Measurements from ENCODE around the gene TPSD1.
"Not testable (repeated sequence)": the region's sequence is repeated elsewhere in the genome, so short reads cannot be mapped to it uniquely, and the experiment has no call there.

Gene TPSD1

GRCh38 chr16:1255276-1256122 lies at the start of gene TPSD1:
Gene TPSD1, plus strand, starts transcription at chr16:1256069. Its CDS starts 212 bp downstream, at chr16:1256281.
- not testable (repeated sequence) for DNase-seq

- no peak for DNase-seq
These were observed 49.5 kb upstream of the TPSD1 start for GRCh38 chr16:1206326-1206725.

GRCh38 chr16:1206786-1207185 lies 49.1 kb upstream of the TPSD1 start:
- DNase-seq = no peak

DNA sequence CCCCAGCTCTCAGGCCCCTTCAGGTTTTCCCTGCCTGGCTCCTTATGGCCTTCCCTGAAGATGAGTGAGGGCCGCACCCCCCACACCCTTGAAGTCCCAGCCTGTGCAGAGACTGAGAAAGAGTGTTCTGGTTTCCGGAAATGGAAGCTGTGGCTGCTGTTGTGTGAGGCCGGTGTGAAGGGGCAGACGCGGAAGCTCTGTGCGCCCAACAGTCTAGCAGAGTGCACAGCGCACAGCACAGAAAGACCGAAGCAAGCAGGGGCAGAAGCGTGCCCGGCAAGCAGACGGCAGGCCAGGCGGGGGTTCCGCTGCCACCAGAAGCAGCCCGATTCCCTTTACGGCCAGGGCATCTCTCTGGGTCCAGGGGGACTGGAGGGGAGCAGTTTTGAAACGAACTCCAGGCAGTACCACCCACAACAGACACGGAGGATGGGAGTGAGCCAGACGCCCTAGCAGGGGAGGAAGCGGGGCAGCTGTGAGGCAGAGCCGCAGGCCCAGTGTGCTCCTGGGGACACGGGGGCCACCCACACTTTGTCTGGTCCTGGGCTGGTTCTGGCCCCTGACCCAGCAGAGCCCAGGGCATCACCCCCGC lies 47.5 kb upstream of the TPSD1 start:
- DNase-seq = no peak

GRCh38 chr16:1209081-1209480 lies 46.8 kb upstream of the TPSD1 start:
- DNase-seq = no peak

GRCh38 chr16:1210461-1210860 lies 45.4 kb upstream of the TPSD1 start:
- no peak for DNase-seq

GRCh38 chr16:1211451-1212268 lies 44.2 kb upstream of the TPSD1 start:
- DNase-seq = no peak

GRCh38 chr16:1212616-1213194 lies 43.2 kb upstream of the TPSD1 start:
- no peak for DNase-seq

GRCh38 chr16:1213231-1213630 lies 42.6 kb upstream of the TPSD1 start:
- no peak for DNase-seq

DNA sequence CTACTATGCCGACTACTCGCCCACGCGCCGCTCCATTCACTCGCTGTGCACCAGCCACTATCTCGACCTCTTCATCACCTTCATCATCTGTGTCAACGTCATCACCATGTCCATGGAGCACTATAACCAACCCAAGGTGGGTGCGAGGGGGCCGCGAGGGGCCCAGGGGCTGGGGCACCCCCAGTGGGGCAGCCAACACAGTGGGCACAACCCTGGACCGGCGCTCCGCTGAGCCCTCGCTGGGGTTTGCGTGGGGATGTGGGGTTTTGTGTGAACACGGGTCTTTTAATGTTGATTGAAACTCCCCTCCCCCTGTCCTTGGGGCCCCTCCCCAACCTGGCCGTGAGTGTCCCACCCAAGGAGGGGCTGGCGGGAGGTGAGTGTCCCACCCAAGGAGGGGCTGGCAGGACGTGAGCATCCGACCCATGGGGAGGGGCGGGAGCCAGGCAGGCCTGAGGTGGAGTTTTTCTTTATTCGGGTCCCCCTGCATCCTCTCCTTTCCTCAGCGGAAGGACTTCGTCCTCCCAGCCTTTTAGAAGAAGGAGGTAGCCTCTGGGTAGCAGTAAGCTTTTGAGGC lies 42.0 kb upstream of the TPSD1 start:
- no peak for DNase-seq

- no peak for DNase-seq
These were observed 41.1 kb upstream of the TPSD1 start for GRCh38 chr16:1214719-1215118.

GRCh38 chr16:1215574-1216295 lies 40.1 kb upstream of the TPSD1 start:
- no peak for DNase-seq

GRCh38 chr16:1216296-1216619 lies 39.6 kb upstream of the TPSD1 start:
- no peak for DNase-seq

GRCh38 chr16:1216681-1217400 lies 39.0 kb upstream of the TPSD1 start:
- DNase-seq = no peak

DNA sequence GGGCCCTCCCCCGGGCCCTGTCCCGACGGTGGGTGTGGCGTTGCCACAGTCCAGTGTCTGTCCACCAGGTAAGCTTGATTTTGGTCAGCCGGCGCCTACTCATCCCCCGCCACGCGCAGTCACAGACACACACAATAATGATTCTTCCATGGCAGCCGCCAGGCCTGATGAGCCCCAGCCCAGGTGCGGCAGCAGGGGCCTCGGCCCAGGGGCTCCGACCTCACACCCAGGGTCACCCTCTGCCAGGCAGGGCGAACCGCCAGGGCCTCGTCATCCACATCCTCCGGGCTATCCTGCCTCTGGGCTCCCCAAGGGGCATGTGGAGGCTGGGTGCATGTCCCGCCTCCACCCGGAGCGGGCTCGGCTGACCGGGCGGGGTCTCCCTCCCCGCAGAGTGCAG lies 38.3 kb upstream of the TPSD1 start:
- DNase-seq = no peak

- DNase-seq = no peak
These were observed 37.6 kb upstream of the TPSD1 start for GRCh38 chr16:1218061-1218929.

- no peak for DNase-seq
These were observed 36.8 kb upstream of the TPSD1 start for GRCh38 chr16:1218930-1219611.

GRCh38 chr16:1220098-1220728 lies 35.7 kb upstream of the TPSD1 start:
- no peak for DNase-seq

DNA sequence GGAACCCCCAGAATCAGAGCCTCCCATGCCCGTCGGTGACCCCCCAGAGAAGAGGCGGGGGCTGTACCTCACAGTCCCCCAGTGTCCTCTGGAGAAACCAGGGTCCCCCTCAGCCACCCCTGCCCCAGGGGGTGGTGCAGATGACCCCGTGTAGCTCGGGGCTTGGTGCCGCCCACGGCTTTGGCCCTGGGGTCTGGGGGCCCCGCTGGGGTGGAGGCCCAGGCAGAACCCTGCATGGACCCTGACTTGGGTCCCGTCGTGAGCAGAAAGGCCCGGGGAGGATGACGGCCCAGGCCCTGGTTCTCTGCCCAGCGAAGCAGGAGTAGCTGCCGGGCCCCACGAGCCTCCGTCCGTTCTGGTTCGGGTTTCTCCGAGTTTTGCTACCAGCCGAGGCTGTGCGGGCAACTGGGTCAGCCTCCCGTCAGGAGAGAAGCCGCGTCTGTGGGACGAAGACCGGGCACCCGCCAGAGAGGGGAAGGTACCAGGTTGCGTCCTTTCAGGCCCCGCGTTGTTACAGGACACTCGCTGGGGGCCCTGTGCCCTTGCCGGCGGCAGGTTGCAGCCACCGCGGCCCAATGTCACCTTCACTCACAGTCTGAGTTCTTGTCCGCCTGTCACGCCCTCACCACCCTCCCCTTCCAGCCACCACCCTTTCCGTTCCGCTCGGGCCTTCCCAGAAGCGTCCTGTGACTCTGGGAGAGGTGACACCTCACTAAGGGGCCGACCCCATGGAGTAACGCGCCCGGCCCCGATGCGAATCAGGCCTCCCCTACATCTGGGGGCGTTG lies 34.8 kb upstream of the TPSD1 start:
- DNase-seq = no peak
